ENCODE results near the gene SYT13.

The SYT13 gene

DNA sequence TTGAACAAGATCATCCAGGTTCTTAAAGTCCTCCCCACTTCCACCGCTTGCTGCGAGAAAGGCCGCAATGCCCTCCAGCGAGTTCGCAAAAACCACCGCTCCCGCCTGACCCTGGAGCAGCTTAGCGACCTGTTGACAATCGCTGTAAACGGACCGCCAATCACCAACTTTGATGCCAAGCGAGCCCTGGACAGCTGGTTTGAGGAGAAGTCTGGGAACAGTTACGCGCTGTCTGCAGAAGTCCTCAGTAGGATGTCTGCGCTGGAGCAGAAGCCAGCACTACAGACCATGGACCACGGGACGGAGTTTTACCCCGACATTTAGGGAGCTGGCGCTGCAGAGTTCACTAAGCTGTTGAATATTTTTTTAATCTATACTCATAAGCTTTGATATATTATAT, 58.3 kb downstream of the SYT13 start:
- Histone ChIP-seq H3K4me3 (ENCODE audit: low read length) (no peak overlapping the region), H3K4me1 (ENCODE audit: control insufficient read depth, low read depth, low read length) (no peaks in the 10 kb centered on the region), H3K36me3 (ENCODE audit: control insufficient read depth, insufficient read depth, low read length) (no peaks in the 10 kb centered on the region), H3K9ac (ENCODE audit: low read length) (no peak overlapping the region), H3K27me3 (ENCODE audit: insufficient read depth, low read length, poor library complexity) (no peaks in the 10 kb centered on the region), H2BK15ac (replicated peaks; ENCODE audit: low read depth) (no peak overlapping the region), H3K56ac (ENCODE audit: low read length) (no peak overlapping the region), H2BK5ac (ENCODE audit: low read length) (no peak overlapping the region), H4K5ac (ENCODE audit: low read length) (no peak overlapping the region), H3K18ac (ENCODE audit: low read length) (no peak overlapping the region), H3K79me2 (ENCODE audit: control insufficient read depth, insufficient read depth, low read length) (no peaks in the 10 kb centered on the region), H2BK120ac (ENCODE audit: low read depth, low read length) (no peak overlapping the region), H3K79me1 (ENCODE audit: low read length) (no peaks in the 10 kb centered on the region), H3K4ac (ENCODE audit: low read depth, low read length) (no peak overlapping the region), H3K4me2 (ENCODE audit: low read length) (no peak overlapping the region), H2AK5ac (ENCODE audit: low read length) (no peak overlapping the region), H3K23ac (ENCODE audit: low read length) (no peak overlapping the region), H4K8ac (ENCODE audit: low read depth, low read length) (no peak overlapping the region), H3K27ac (ENCODE audit: low read depth, low read length) (no peak overlapping the region)
- DNase-seq = no peak
- no CpG with 5 or more reads among the region's 19 CpGs for WGBS (ENCODE audit: extremely low coverage, insufficient coverage, low lambda C conversion rate)

DNA sequence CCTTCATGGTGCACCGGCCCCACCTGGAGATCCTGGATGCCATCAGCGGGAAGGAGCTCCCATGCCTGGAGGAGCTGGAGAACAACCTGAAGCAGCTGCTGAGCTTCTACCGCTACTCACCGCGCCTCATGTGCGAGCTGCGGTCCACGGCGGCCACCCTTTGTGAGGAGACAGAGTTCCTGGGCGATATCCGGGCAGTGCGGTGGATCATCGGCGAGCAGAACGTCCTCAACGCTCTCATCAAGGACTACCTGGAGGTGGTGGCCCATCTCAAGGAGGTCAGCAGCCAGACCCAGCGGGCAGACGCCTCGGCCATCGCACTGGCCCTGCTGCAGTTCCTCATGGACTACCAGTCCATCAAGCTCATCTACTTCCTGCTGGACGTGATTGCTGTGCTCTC, 59.2 kb downstream of the SYT13 start:
- no peak overlapping the region for H3K27ac ChIP-seq (ENCODE audit: low read depth, low read length)
- H3K4ac ChIP-seq (ENCODE audit: low read depth, low read length) = no peak overlapping the region
- no peaks in the 10 kb centered on the region for H3K4me1 ChIP-seq (ENCODE audit: control insufficient read depth, low read depth, low read length)
- no peaks in the 10 kb centered on the region for H3K79me1 ChIP-seq (ENCODE audit: low read length)
- no peak overlapping the region for H2BK5ac ChIP-seq (ENCODE audit: low read length)
- no peaks in the 10 kb centered on the region for H3K79me2 ChIP-seq (ENCODE audit: control insufficient read depth, insufficient read depth, low read length)
- H3K23ac ChIP-seq (ENCODE audit: low read length) = no peak overlapping the region
- no CpG with 5 or more reads among the region's 21 CpGs for WGBS (ENCODE audit: extremely low coverage, insufficient coverage, low lambda C conversion rate)
- no peak overlapping the region for H3K56ac ChIP-seq (ENCODE audit: low read length)
- H3K4me2 ChIP-seq (ENCODE audit: low read length) = no peak overlapping the region
- H2BK120ac ChIP-seq (ENCODE audit: low read depth, low read length) = no peak overlapping the region
- H4K8ac ChIP-seq (ENCODE audit: low read depth, low read length) = no peak overlapping the region
- no peak overlapping the region for H2BK15ac ChIP-seq (replicated peaks; ENCODE audit: low read depth)
- no peaks in the 10 kb centered on the region for H3K27me3 ChIP-seq (ENCODE audit: insufficient read depth, low read length, poor library complexity)
- H3K36me3 ChIP-seq (ENCODE audit: control insufficient read depth, insufficient read depth, low read length) = no peaks in the 10 kb centered on the region
- H4K5ac ChIP-seq (ENCODE audit: low read length) = no peak overlapping the region
- no peak overlapping the region for H3K9ac ChIP-seq (ENCODE audit: low read length)
- H3K18ac ChIP-seq (ENCODE audit: low read length) = no peak overlapping the region
- no peak overlapping the region for H2AK5ac ChIP-seq (ENCODE audit: low read length)
- H3K4me3 ChIP-seq (ENCODE audit: low read length) = no peak overlapping the region
- DNase-seq = no peak

DNA sequence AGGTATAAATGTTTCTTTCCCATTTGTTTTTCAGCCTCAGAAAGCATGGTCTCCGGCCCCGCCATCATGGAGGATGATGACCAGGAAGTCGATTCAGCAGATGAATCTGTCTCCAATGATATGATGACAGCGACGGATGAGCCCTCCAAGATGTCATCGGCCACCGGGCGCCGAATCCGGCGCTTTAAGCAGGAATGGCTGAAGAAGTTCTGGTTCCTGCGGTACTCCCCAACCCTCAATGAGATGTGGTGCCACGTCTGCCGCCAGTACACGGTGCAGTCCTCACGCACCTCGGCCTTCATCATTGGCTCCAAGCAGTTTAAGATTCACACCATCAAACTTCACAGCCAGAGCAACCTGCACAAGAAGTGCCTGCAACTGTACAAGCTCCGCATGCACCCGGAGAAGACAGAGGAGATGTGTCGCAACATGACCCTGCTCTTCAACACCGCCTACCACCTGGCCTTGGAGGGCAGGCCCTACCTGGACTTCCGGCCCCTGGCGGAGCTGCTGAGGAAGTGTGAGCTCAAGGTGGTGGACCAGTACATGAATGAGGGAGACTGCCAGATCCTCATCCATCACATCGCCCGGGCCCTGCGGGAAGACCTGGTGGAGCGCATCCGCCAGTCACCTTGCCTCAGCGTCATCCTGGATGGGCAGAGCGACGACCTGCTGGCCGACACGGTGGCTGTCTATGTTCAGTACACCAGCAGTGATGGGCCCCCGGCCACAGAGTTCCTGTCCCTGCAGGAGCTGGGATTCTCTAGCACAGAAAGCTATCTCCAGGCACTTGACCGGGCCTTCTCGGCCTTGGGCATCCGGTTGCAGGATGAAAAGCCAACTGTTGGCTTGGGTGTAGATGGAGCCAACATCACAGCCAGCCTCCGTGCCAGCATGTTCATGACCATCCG, 59.9 kb downstream of the SYT13 start:
- Histone ChIP-seq H4K8ac (ENCODE audit: low read depth, low read length) (no peak overlapping the region), H3K4ac (ENCODE audit: low read depth, low read length) (no peak overlapping the region), H3K36me3 (ENCODE audit: control insufficient read depth, insufficient read depth, low read length) (no peaks in the 10 kb centered on the region), H2BK15ac (replicated peaks; ENCODE audit: low read depth) (no peak overlapping the region), H2BK5ac (ENCODE audit: low read length) (no peak overlapping the region), H3K56ac (ENCODE audit: low read length) (no peak overlapping the region), H3K79me1 (ENCODE audit: low read length) (no peaks in the 10 kb centered on the region), H3K79me2 (ENCODE audit: control insufficient read depth, insufficient read depth, low read length) (no peaks in the 10 kb centered on the region), H2AK5ac (ENCODE audit: low read length) (no peak overlapping the region), H3K9ac (ENCODE audit: low read length) (no peak overlapping the region), H3K4me2 (ENCODE audit: low read length) (no peak overlapping the region), H3K4me3 (ENCODE audit: low read length) (no peak overlapping the region), H3K4me1 (ENCODE audit: control insufficient read depth, low read depth, low read length) (no peaks in the 10 kb centered on the region), H3K27me3 (ENCODE audit: insufficient read depth, low read length, poor library complexity) (no peaks in the 10 kb centered on the region), H3K27ac (ENCODE audit: low read depth, low read length) (no peak overlapping the region), H3K23ac (ENCODE audit: low read length) (no peak overlapping the region), H2BK120ac (ENCODE audit: low read depth, low read length) (no peak overlapping the region), H4K5ac (ENCODE audit: low read length) (no peak overlapping the region), H3K18ac (ENCODE audit: low read length) (no peak overlapping the region)
- no peak for DNase-seq
- WGBS (ENCODE audit: extremely low coverage, insufficient coverage, low lambda C conversion rate) = no CpG with 5 or more reads among the region's 39 CpGs

DNA sequence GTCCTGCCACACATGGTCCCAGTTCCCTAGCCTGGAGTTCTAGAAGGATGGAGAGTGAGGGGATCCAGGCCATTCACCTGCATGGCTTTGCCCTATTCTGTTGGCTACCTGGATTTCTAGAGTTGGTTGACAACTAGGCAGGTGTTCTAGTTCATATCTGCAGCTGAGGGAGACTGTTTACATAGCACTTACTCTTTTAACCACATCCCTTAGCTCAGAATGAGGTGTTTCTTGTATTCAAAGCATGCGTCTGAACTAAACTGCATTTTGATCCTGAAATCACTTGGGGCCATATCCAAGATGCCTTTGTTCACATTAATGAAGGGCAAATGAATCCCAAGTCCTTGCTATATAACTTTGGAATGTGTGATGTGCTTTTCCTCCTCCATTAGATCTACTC, 60.9 kb downstream of the SYT13 start:
- no peaks in the 10 kb centered on the region for H3K79me1 ChIP-seq (ENCODE audit: low read length)
- H3K4me2 ChIP-seq (ENCODE audit: low read length) = no peak overlapping the region
- no peak overlapping the region for H3K56ac ChIP-seq (ENCODE audit: low read length)
- no peak overlapping the region for H3K9ac ChIP-seq (ENCODE audit: low read length)
- H2BK120ac ChIP-seq (ENCODE audit: low read depth, low read length) = no peak overlapping the region
- no peak overlapping the region for H4K5ac ChIP-seq (ENCODE audit: low read length)
- no peaks in the 10 kb centered on the region for H3K4me1 ChIP-seq (ENCODE audit: control insufficient read depth, low read depth, low read length)
- no peak overlapping the region for H3K18ac ChIP-seq (ENCODE audit: low read length)
- H2BK5ac ChIP-seq (ENCODE audit: low read length) = no peak overlapping the region
- no peak overlapping the region for H3K4me3 ChIP-seq (ENCODE audit: low read length)
- no peak overlapping the region for H3K4ac ChIP-seq (ENCODE audit: low read depth, low read length)
- H2BK15ac ChIP-seq (replicated peaks; ENCODE audit: low read depth) = no peak overlapping the region
- H2AK5ac ChIP-seq (ENCODE audit: low read length) = no peak overlapping the region
- no peak overlapping the region for H3K27ac ChIP-seq (ENCODE audit: low read depth, low read length)
- H3K23ac ChIP-seq (ENCODE audit: low read length) = no peak overlapping the region
- H3K27me3 ChIP-seq (ENCODE audit: insufficient read depth, low read length, poor library complexity) = no peaks in the 10 kb centered on the region
- no peak overlapping the region for H4K8ac ChIP-seq (ENCODE audit: low read depth, low read length)
- WGBS (ENCODE audit: extremely low coverage, insufficient coverage, low lambda C conversion rate) = no CpG with 5 or more reads among the region's 1 CpG
- H3K79me2 ChIP-seq (ENCODE audit: control insufficient read depth, insufficient read depth, low read length) = no peaks in the 10 kb centered on the region
- H3K36me3 ChIP-seq (ENCODE audit: control insufficient read depth, insufficient read depth, low read length) = no peaks in the 10 kb centered on the region
- DNase-seq = no peak

- no peak overlapping the region for H4K5ac ChIP-seq (ENCODE audit: low read length)
- no peak overlapping the region for H2BK5ac ChIP-seq (ENCODE audit: low read length)
- H3K4ac ChIP-seq (ENCODE audit: low read depth, low read length) = no peak overlapping the region
- no peak overlapping the region for H2BK120ac ChIP-seq (ENCODE audit: low read depth, low read length)
- no peaks in the 10 kb centered on the region for H3K79me1 ChIP-seq (ENCODE audit: low read length)
- no peak overlapping the region for H3K27ac ChIP-seq (ENCODE audit: low read depth, low read length)
- no peak overlapping the region for H3K4me2 ChIP-seq (ENCODE audit: low read length)
- H3K4me1 ChIP-seq (ENCODE audit: control insufficient read depth, low read depth, low read length) = no peaks in the 10 kb centered on the region
- no peak overlapping the region for H2AK5ac ChIP-seq (ENCODE audit: low read length)
- H3K36me3 ChIP-seq (ENCODE audit: control insufficient read depth, insufficient read depth, low read length) = no peaks in the 10 kb centered on the region
- no peaks in the 10 kb centered on the region for H3K79me2 ChIP-seq (ENCODE audit: control insufficient read depth, insufficient read depth, low read length)
- H3K18ac ChIP-seq (ENCODE audit: low read length) = no peak overlapping the region
- DNase-seq = no peak
- H3K56ac ChIP-seq (ENCODE audit: low read length) = no peak overlapping the region
- no CpG with 5 or more reads among the region's 11 CpGs for WGBS (ENCODE audit: extremely low coverage, insufficient coverage, low lambda C conversion rate)
- no peak overlapping the region for H3K23ac ChIP-seq (ENCODE audit: low read length)
- H2BK15ac ChIP-seq (replicated peaks; ENCODE audit: low read depth) = no peak overlapping the region
- H4K8ac ChIP-seq (ENCODE audit: low read depth, low read length) = no peak overlapping the region
- no peak overlapping the region for H3K9ac ChIP-seq (ENCODE audit: low read length)
- H3K27me3 ChIP-seq (ENCODE audit: insufficient read depth, low read length, poor library complexity) = no peaks in the 10 kb centered on the region
- no peak overlapping the region for H3K4me3 ChIP-seq (ENCODE audit: low read length)
Observed at GRCh38 chr11:45224766-45225165, 61.4 kb downstream of the SYT13 start.

DNA sequence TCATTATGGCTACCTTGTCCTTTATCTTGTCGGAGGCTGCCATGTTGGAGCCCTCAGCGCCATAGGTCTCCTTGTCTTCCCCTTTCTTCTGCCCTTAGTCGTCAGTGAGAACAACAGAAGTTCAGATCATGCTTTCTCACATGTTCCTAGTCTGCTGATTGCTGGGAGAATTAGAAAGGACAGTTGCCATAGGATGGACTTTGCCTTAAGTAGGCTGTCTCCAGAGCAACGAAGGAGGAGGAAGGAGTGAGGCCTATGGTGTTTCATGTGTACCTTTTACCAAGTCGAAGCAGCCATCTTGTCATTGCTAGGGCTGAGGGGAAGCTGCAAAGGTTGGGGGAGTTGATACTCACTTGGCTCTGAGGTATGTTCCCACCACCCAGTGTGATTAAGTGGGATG, 62.6 kb downstream of the SYT13 start:
- H3K23ac ChIP-seq (ENCODE audit: low read length) = no peak overlapping the region
- H4K5ac ChIP-seq (ENCODE audit: low read length) = no peak overlapping the region
- no peak overlapping the region for H3K4me2 ChIP-seq (ENCODE audit: low read length)
- H3K4me1 ChIP-seq (ENCODE audit: control insufficient read depth, low read depth, low read length) = no peaks in the 10 kb centered on the region
- no peak overlapping the region for H3K9ac ChIP-seq (ENCODE audit: low read length)
- H2BK120ac ChIP-seq (ENCODE audit: low read depth, low read length) = no peak overlapping the region
- H3K79me1 ChIP-seq (ENCODE audit: low read length) = no peaks in the 10 kb centered on the region
- H2BK15ac ChIP-seq (replicated peaks; ENCODE audit: low read depth) = no peak overlapping the region
- no peaks in the 10 kb centered on the region for H3K36me3 ChIP-seq (ENCODE audit: control insufficient read depth, insufficient read depth, low read length)
- no peak overlapping the region for H3K4ac ChIP-seq (ENCODE audit: low read depth, low read length)
- H4K8ac ChIP-seq (ENCODE audit: low read depth, low read length) = no peak overlapping the region
- no peaks in the 10 kb centered on the region for H3K27me3 ChIP-seq (ENCODE audit: insufficient read depth, low read length, poor library complexity)
- no peak for DNase-seq
- no peak overlapping the region for H2BK5ac ChIP-seq (ENCODE audit: low read length)
- no peak overlapping the region for H3K4me3 ChIP-seq (ENCODE audit: low read length)
- H3K18ac ChIP-seq (ENCODE audit: low read length) = no peak overlapping the region
- WGBS (ENCODE audit: extremely low coverage, insufficient coverage, low lambda C conversion rate) = no CpG with 5 or more reads among the region's 5 CpGs
- no peak overlapping the region for H2AK5ac ChIP-seq (ENCODE audit: low read length)
- no peaks in the 10 kb centered on the region for H3K79me2 ChIP-seq (ENCODE audit: control insufficient read depth, insufficient read depth, low read length)
- H3K56ac ChIP-seq (ENCODE audit: low read length) = no peak overlapping the region
- no peak overlapping the region for H3K27ac ChIP-seq (ENCODE audit: low read depth, low read length)
